Endothelial cell (in vitro differentiated cells): ENCODE results near the gene PLD1. TPM values are rescaled to one million over a fixed set of nuclear protein-coding genes. Genes with fewer than 3 reads are reported as not detected.

Experiments
- DNase-seq: peaks from one replicate; pipeline ENCODE4 v3.0.0; 2021; ENCODE audit warnings: low spot score
- H3K27ac Mint-ChIP-seq: one replicate; pipeline ENCODE4 v1.8.0; 2021; ENCODE audit warnings: mixed read lengths, inconsistent platforms; ENCODE audit not compliant: unreplicated experiment
- H3K27me3 Mint-ChIP-seq: one replicate; pipeline ENCODE4 v1.8.0; 2021; ENCODE audit warnings: mild to moderate bottlenecking, moderate library complexity, mixed read lengths, inconsistent platforms; ENCODE audit not compliant: unreplicated experiment
- H3K36me3 Mint-ChIP-seq: one replicate; pipeline ENCODE4 v1.8.0; 2021; ENCODE audit warnings: mild to moderate bottlenecking, low read depth, mixed read lengths, inconsistent platforms; ENCODE audit not compliant: unreplicated experiment
- H3K4me1 Mint-ChIP-seq: one replicate; pipeline ENCODE4 v1.8.0; 2021; ENCODE audit warnings: mild to moderate bottlenecking, mixed read lengths, inconsistent platforms; ENCODE audit not compliant: unreplicated experiment
- H3K4me3 Mint-ChIP-seq: one replicate; pipeline ENCODE4 v1.8.0; 2021; ENCODE audit warnings: mild to moderate bottlenecking, mixed read lengths, inconsistent platforms; ENCODE audit not compliant: unreplicated experiment
- H3K9me3 Mint-ChIP-seq: one replicate; pipeline ENCODE4 v1.8.0; 2021; ENCODE audit warnings: mixed read lengths, inconsistent platforms; ENCODE audit not compliant: unreplicated experiment
- CTCF ChIP-seq: fragments of 200-600 bp; sonication (generic); IDR thresholded peaks from one replicate; pipeline ENCODE4 v1.5.0; 2021; ENCODE audit warnings: antibody characterized with exemption; ENCODE audit not compliant: unreplicated experiment
- total RNA-seq: library from RNA; stranded (reverse); fragmentation: NEBNext Ultra II Directional; extraction: Animal tissue kit (Norgen Biotek cat#: 25700); gene quantifications from one replicate; pipeline ENCODE4 v1.2.1, GENCODE V29; 2021; ENCODE audit not compliant: unreplicated experiment

PLD1 gene
- total RNA-seq, 1 donor from 2014 or later, result 61.5 TPM

- Mint-ChIP-seq H3K27me3 (peaks cover 3% of the 10 kb centered on the region), H3K4me3 (no peak overlapping the region), H3K9me3 (no peaks in the 10 kb centered on the region), H3K36me3 (peaks cover 23% of the 10 kb centered on the region), H3K27ac (no peak overlapping the region), H3K4me1 (peaks cover 21% of the 10 kb centered on the region)
- no peak for TF ChIP-seq CTCF
- no peak for DNase-seq
These were observed 77.5 kb downstream of the PLD1 start for GRCh38 chr3:171732756-171733155.

GRCh38 chr3:171731691-171732090, 78.6 kb downstream of the PLD1 start:
- no peak for TF ChIP-seq CTCF
- no peak overlapping the region for H3K27ac Mint-ChIP-seq
- H3K27me3 Mint-ChIP-seq, result peaks cover 3% of the 10 kb centered on the region
- H3K36me3 Mint-ChIP-seq, result peaks cover 22% of the 10 kb centered on the region
- peaks cover 21% of the 10 kb centered on the region for H3K4me1 Mint-ChIP-seq
- H3K9me3 Mint-ChIP-seq, result no peaks in the 10 kb centered on the region
- no peak for DNase-seq
- no peak overlapping the region for H3K4me3 Mint-ChIP-seq

GRCh38 chr3:171729452-171730334, 80.6 kb downstream of the PLD1 start:
- Mint-ChIP-seq H3K4me3 (no peak overlapping the region), H3K27me3 (peaks cover 3% of the 10 kb centered on the region), H3K4me1 (peaks cover 21% of the 10 kb centered on the region), H3K36me3 (peaks cover 21% of the 10 kb centered on the region), H3K27ac (no peak overlapping the region), H3K9me3 (no peaks in the 10 kb centered on the region)
- DNase-seq, result no peak
- TF ChIP-seq CTCF, result no peak

GRCh38 chr3:171727288-171727687, 83.0 kb downstream of the PLD1 start:
- Mint-ChIP-seq H3K36me3 (peaks cover 26% of the 10 kb centered on the region), H3K27ac (no peak overlapping the region), H3K27me3 (no peaks in the 10 kb centered on the region), H3K4me1 (peaks cover 14% of the 10 kb centered on the region), H3K4me3 (no peak overlapping the region), H3K9me3 (no peaks in the 10 kb centered on the region)
- DNase-seq, result no peak
- no peak for TF ChIP-seq CTCF

GRCh38 chr3:171718493-171719185, 91.6 kb downstream of the PLD1 start:
- peaks cover 61% of the 10 kb centered on the region for H3K36me3 Mint-ChIP-seq
- no peaks in the 10 kb centered on the region for H3K27me3 Mint-ChIP-seq
- no peak overlapping the region for H3K27ac Mint-ChIP-seq
- no peak for TF ChIP-seq CTCF
- H3K4me3 Mint-ChIP-seq, result peak overlapping the region; percentile 59
- H3K4me1 Mint-ChIP-seq, result peaks cover 5% of the 10 kb centered on the region
- DNase-seq, result no peak
- no peaks in the 10 kb centered on the region for H3K9me3 Mint-ChIP-seq
